IMR-90 (cell line): ENCODE results near the gene ATP5ME. TPM values are rescaled to one million over a fixed set of nuclear protein-coding genes. Genes with fewer than 3 reads are reported as not detected.

ENCODE experiments used
- ATAC-seq: fragments of 200-7000 bp; cut with Tn5 transposase; 2 replicates; pipeline ENCODE4 v1.9.1; 2020; ENCODE audit warnings: low read depth, mild to moderate bottlenecking, moderate library complexity
- BruUV-seq: library from RNA; stranded (reverse); fragments of 400-500 nt; replicated peaks from 2 replicates; lab custom pipeline; 2021; lab: Mats Ljungman, UMichigan
- CTCF ChIA-PET: fragments of 300-600 bp; formaldehyde crosslinking; extraction: SDS; loops from one replicate; lab custom pipeline; 2021; ENCODE audit warnings: antibody characterized with exemption; lab: Yijun Ruan, JAX
- POLR2A ChIA-PET: fragments of 300-600 bp; sonication (Branson Sonifier 250); formaldehyde crosslinking; loops from one replicate; lab custom pipeline; 2022; ENCODE audit warnings: antibody characterized with exemption; ENCODE audit not compliant: unreplicated experiment; lab: Charles Lee
- DNase-seq: peaks from one replicate; pipeline ENCODE4 v3.0.0; 2013
- H2AFZ ChIP-seq: replicated peaks from 2 replicates; pipeline ENCODE3; 2013; ENCODE audit warnings: low read length, mild to moderate bottlenecking; ENCODE audit not compliant: poor library complexity
- H2AK5ac ChIP-seq: 2 replicates; pipeline ENCODE4 v1.6.1; 2013; ENCODE audit warnings: low read depth, low read length, inconsistent platforms
- H2AK9ac ChIP-seq: replicated peaks from 2 replicates; pipeline ENCODE3; 2013; ENCODE audit warnings: mild to moderate bottlenecking, low read depth, low read length, moderate library complexity; ENCODE audit not compliant: poor library complexity
- H2BK120ac ChIP-seq: 2 replicates; pipeline ENCODE4 v1.6.1; 2013; ENCODE audit warnings: low read depth, low read length, inconsistent platforms
- H2BK15ac ChIP-seq: 3 replicates; pipeline ENCODE4 v1.6.1; 2013; ENCODE audit warnings: low read depth, low read length, inconsistent platforms
- H2BK20ac ChIP-seq: 2 replicates; pipeline ENCODE4 v1.6.1; 2013; ENCODE audit warnings: low read depth, mild to moderate bottlenecking, inconsistent platforms, low read length, moderate library complexity
- H2BK5ac ChIP-seq: 2 replicates; pipeline ENCODE4 v1.6.1; 2013; ENCODE audit warnings: mild to moderate bottlenecking, low read depth, low read length, inconsistent platforms; ENCODE audit not compliant: poor library complexity, severe bottlenecking
- H3K14ac ChIP-seq: replicated peaks from 2 replicates; pipeline ENCODE4 v1.6.1; 2013; ENCODE audit warnings: low read depth, low read length, inconsistent platforms
- H3K18ac ChIP-seq: 2 replicates; pipeline ENCODE4 v1.6.1; 2013; ENCODE audit warnings: low read depth, low read length, control low read depth
- H3K23ac ChIP-seq: 2 replicates; pipeline ENCODE4 v1.6.1; 2013; ENCODE audit warnings: low read depth, low read length, inconsistent platforms
- H3K27ac ChIP-seq: 2 replicates; pipeline ENCODE4 v1.5.1; 2013; ENCODE audit warnings: mild to moderate bottlenecking, control low read depth, low read length; ENCODE audit not compliant: insufficient read depth
- H3K27me3 ChIP-seq: 2 replicates; pipeline ENCODE4 v1.6.1; 2013; ENCODE audit warnings: low read length; ENCODE audit not compliant: control insufficient read depth, insufficient read depth
- H3K36me3 ChIP-seq: 2 replicates; pipeline ENCODE4 v1.6.1; 2013; ENCODE audit warnings: low read length, mixed read lengths; ENCODE audit not compliant: control insufficient read depth, insufficient read depth
- H3K4ac ChIP-seq: 2 replicates; pipeline ENCODE4 v1.6.1; 2013; ENCODE audit warnings: low read depth, low read length, inconsistent platforms
- H3K4me1 ChIP-seq: 2 replicates; pipeline ENCODE4 v1.6.1; 2013; ENCODE audit warnings: low read length, mixed read lengths; ENCODE audit not compliant: control insufficient read depth, insufficient read depth
- H3K4me2 ChIP-seq: 2 replicates; pipeline ENCODE4 v1.6.1; 2013; ENCODE audit warnings: low read depth, mild to moderate bottlenecking, control low read depth, low read length, moderate library complexity
- H3K4me3 ChIP-seq: 2 replicates; pipeline ENCODE4 v1.5.1; 2013; ENCODE audit warnings: low read depth, mild to moderate bottlenecking, control low read depth, low read length, moderate library complexity; ENCODE audit not compliant: insufficient read depth
- H3K56ac ChIP-seq: 2 replicates; pipeline ENCODE4 v1.6.1; 2013; ENCODE audit warnings: low read length, inconsistent platforms; ENCODE audit not compliant: insufficient read depth; ENCODE audit errors: extremely low read depth
- H3K79me1 ChIP-seq, 2 experiments: 2 replicates each; pipeline ENCODE4 v1.6.1; 2013; ENCODE audit warnings: low read length in 2 of 2, inconsistent platforms in 1 of 2, low read depth in 1 of 2
- H3K9ac ChIP-seq: 2 replicates; pipeline ENCODE4 v1.6.1; 2013; ENCODE audit warnings: low read depth, low read length, control low read depth
- H3K9me1 ChIP-seq: 2 replicates; pipeline ENCODE4 v1.6.1; 2013; ENCODE audit warnings: low read length, inconsistent platforms; ENCODE audit not compliant: insufficient read depth
- H3K9me3 ChIP-seq: 2 replicates; pipeline ENCODE4 v1.6.1; 2013; ENCODE audit warnings: low read length; ENCODE audit not compliant: control insufficient read depth, insufficient read depth
- H4K20me1 ChIP-seq: 2 replicates; pipeline ENCODE4 v1.6.1; 2013; ENCODE audit warnings: low read length, inconsistent platforms; ENCODE audit not compliant: insufficient read depth
- H4K5ac ChIP-seq: 2 replicates; pipeline ENCODE4 v1.6.1; 2013; ENCODE audit warnings: mild to moderate bottlenecking, low read depth, low read length, control low read depth
- H4K8ac ChIP-seq, 2 experiments: 2 replicates each; pipeline ENCODE4 v1.6.1; 2013; ENCODE audit warnings: low read depth in 2 of 2, low read length in 2 of 2, control low read depth in 1 of 2, inconsistent platforms in 1 of 2
- H4K91ac ChIP-seq: 2 replicates; pipeline ENCODE4 v1.6.1; 2013; ENCODE audit warnings: low read depth, low read length, inconsistent platforms; ENCODE audit not compliant: insufficient read depth
- BHLHE40 ChIP-seq: fragments of 150-350 bp; IDR thresholded peaks from 2 replicates; pipeline ENCODE4 v1.6.1; 2016; ENCODE audit warnings: mild to moderate bottlenecking, low read depth, low read length
- RAD21 ChIP-seq: IDR thresholded peaks from 2 replicates; pipeline ENCODE4 v1.6.1; 2012; ENCODE audit warnings: low read length, improper control_type of control experiment
- WGBS, 2 experiments: methylation state at CpG; one replicate each; pipeline versions ENCODE4 v1.1.5 to v1.1.7; 2013; ENCODE audit warnings: missing lambda C conversion rate in 2 of 2; ENCODE audit not compliant: insufficient read length in 1 of 2; ENCODE audit errors: extremely low coverage in 2 of 2; 5-methylcytosine and 5-hydroxymethylcytosine counted together
- dilution Hi-C: fragments of 300-500 bp; cut with HindIII; formaldehyde crosslinking; loops from one replicate; pipeline ENCODE4 v1.14.3; 2018; ENCODE audit warnings: low sequenced_read_pairs; ENCODE audit not compliant: unreplicated experiment
- in situ Hi-C: fragments of 300-500 bp; cut with MboI; formaldehyde crosslinking; loops from 3 replicates; pipeline ENCODE4 v1.14.3; 2019; ENCODE audit warnings: low sequenced_read_pairs, inconsistent platforms, mixed read lengths
- intact Hi-C: fragments of 100-400 bp; cut with micrococcal nuclease; formaldehyde crosslinking; loops from 2 replicates; pipeline ENCODE4 v1.10.0; 2022
- polyA plus RNA-seq, 3 experiments: library from polyadenylated mRNA; depleted of rRNA; stranded (reverse); fragments of >200 nt; gene quantifications; 2 replicates each; pipeline ENCODE4 v1.2.3, GENCODE V29; 2012; ENCODE audit warnings: low replicate concordance in 1 of 3
- total RNA-seq: library from RNA; depleted of rRNA; stranded (reverse); fragments of >200 nt; gene quantifications from 2 replicates; pipeline ENCODE4 v1.2.3, GENCODE V29; 2012

ATP5ME gene
- total and polyA plus RNA-seq, 2 of the 4 experiments (the other 2 are of a cell fraction), result 39.3 to 603 TPM

DNA sequence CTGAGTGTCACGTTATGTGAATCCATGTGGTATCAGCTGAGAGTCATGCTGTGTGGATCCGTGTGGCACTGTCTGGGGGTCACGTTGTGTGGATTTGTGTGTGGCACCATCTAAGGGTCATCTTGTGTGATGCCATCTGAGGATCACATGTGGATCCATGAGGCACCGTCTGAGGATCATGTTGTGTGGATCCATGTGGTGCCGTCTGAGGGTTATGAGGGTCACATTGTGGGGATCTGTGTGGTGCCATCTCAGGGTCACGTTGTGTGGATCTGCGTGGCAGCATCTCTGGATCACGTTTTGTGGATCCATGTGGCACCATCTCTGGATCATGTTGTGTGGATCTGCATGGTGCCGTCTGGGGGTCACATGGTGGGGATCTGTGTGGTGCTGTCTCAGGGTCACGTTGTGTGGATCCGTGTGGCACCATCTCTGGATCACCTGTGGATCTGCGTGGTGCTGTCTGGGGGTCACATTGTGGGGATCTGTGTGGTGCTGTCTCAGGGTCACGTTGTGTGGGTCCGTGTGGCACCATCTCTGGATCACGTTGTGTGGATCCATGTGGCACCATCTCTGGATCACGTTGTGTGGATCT lies 41.8 kb downstream of the ATP5ME start:
- ATAC-seq, result no peak
- H3K27me3 ChIP-seq, result no peaks in the 10 kb centered on the region
- H2BK5ac ChIP-seq, result no peak overlapping the region
- H3K9me3 ChIP-seq, result peaks cover 26% of the 10 kb centered on the region
- H2BK20ac ChIP-seq, result no peak overlapping the region
- no peak overlapping the region for H3K56ac ChIP-seq
- intact Hi-C loops (no loop called here), dilution Hi-C loops (no loop called here), in situ Hi-C loops (no loop called here)
- no peak overlapping the region for H3K4ac ChIP-seq
- H2BK15ac ChIP-seq, result no peak overlapping the region
- no peak overlapping the region for H3K27ac ChIP-seq
- no peak overlapping the region for H3K18ac ChIP-seq
- POLR2A ChIA-PET, result no interaction called here
- no peak overlapping the region for H4K91ac ChIP-seq
- H2BK120ac ChIP-seq, result no peak overlapping the region
- no peaks in the 10 kb centered on the region for H3K4me1 ChIP-seq
- no peak overlapping the region for H2AFZ ChIP-seq
- no peak overlapping the region for H4K8ac ChIP-seq
- CTCF ChIA-PET, result no interaction called here
- H3K23ac ChIP-seq, result no peak overlapping the region
- H4K5ac ChIP-seq, result no peak overlapping the region
- no peaks in the 10 kb centered on the region for H3K36me3 ChIP-seq
- H2AK5ac ChIP-seq, result no peak overlapping the region
- no peak for DNase-seq
- H3K9me1 ChIP-seq, result no peaks in the 10 kb centered on the region
- no TSS peak for BruUV-seq
- no peak overlapping the region for H3K4me2 ChIP-seq
- no peaks in the 10 kb centered on the region for H4K20me1 ChIP-seq
- 76% methylated on average over 7 of the region's 16 CpGs; no CpG with 5 or more reads in 1 of the 2 experiments for WGBS, 2 experiments
- no peak overlapping the region for H2AK9ac ChIP-seq
- H3K9ac ChIP-seq, result no peak overlapping the region
- no peaks in the 10 kb centered on the region for H3K79me1 ChIP-seq
- no peak for TF ChIP-seq BHLHE40
- no peak for TF ChIP-seq RAD21
- no peak overlapping the region for H3K14ac ChIP-seq
- no peak overlapping the region for H3K4me3 ChIP-seq
